DOHH2 (cell line): Measurements from ENCODE around the gene PRKAA1.

Experiments used
- EZH2phosphoT487 ChIP-seq: fragments of 200-600 bp; sonication (generic); IDR thresholded peaks from 2 replicates; pipeline ENCODE4 v1.6.1; 2017; ENCODE audit warnings: borderline replicate concordance, mild to moderate bottlenecking, antibody characterized with exemption, low read length, moderate library complexity, mixed read lengths
- TF ChIP-seq, protein P1 (sequence below): fragments of 200-600 bp; sonication (generic); IDR thresholded peaks from one replicate; pipeline ENCODE4 v1.5.1; 2014; ENCODE audit warnings: antibody characterized with exemption, mild to moderate bottlenecking, low read depth, low read length; ENCODE audit not compliant: poor library complexity, severe bottlenecking

DNA sequence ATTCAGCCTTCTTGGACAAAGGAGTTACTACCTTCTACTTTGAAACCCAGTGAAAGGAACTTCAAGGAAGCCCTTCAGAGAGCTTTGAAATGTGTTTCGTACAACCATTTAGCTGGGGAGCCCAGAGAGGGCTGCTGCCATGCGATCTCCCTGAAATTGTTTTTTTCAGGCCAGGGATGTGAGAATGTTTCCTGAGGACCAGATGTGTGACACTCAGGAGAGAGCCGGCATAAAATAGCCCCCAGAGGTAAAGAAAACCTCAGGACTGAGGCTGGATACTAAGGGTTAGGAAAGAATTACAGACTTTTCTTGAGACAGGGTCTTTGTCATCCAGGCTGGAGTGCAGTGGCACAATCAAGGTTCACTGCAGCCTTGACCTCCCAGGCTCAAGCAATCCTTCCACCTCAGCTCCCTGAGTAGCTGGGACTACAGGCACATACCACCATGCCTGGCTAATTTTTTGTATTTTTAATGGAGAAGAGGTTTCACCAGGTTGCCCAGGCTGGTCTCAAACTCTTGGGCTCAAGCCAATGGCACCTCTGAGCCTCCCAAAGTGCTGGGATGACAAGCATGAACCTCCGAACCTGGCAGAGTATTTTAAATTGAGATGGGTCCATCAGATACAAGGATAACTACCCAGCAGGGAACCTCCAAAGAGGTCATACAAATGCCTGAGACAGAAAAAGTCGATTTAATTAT is 28.5 kb upstream of the PRKAA1 start:
- TF ChIP-seq EZH2phosphoT487: no peak
- TF ChIP-seq, protein P1, sequence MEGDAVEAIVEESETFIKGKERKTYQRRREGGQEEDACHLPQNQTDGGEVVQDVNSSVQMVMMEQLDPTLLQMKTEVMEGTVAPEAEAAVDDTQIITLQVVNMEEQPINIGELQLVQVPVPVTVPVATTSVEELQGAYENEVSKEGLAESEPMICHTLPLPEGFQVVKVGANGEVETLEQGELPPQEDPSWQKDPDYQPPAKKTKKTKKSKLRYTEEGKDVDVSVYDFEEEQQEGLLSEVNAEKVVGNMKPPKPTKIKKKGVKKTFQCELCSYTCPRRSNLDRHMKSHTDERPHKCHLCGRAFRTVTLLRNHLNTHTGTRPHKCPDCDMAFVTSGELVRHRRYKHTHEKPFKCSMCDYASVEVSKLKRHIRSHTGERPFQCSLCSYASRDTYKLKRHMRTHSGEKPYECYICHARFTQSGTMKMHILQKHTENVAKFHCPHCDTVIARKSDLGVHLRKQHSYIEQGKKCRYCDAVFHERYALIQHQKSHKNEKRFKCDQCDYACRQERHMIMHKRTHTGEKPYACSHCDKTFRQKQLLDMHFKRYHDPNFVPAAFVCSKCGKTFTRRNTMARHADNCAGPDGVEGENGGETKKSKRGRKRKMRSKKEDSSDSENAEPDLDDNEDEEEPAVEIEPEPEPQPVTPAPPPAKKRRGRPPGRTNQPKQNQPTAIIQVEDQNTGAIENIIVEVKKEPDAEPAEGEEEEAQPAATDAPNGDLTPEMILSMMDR: no peak
